ENCODE data around the gene EN2. TPM values are rescaled to one million over a fixed set of nuclear protein-coding genes. Genes with fewer than 3 reads are reported as not detected.

EN2 gene
- total RNA-seq, 1 experiment from 2014 or later = 1.5 TPM

Other genes with a start within 250 kb of the EN2 start
- gene INSIG1, start 160.3 kb upstream of the EN2 start, total RNA-seq (2021; ENCODE audit: unreplicated experiment) = 92.6 TPM
- gene CNPY1, start 88.4 kb downstream of the EN2 start, total RNA-seq (2021; ENCODE audit: unreplicated experiment) = not detected
- 61.1 TPM for gene RBM33, start 186.5 kb downstream of the EN2 start, total RNA-seq (2021; ENCODE audit: unreplicated experiment)

Data from Panc1 (cell line).